Measurements from ENCODE around the gene EFNA4. TPM values are rescaled to one million over a fixed set of nuclear protein-coding genes. Genes with fewer than 3 reads are reported as not detected.

Gene EFNA4
- total and polyA plus RNA-seq, 2 of the 8 experiments (the other 6 are each of a cell fraction or from before 2014, with no cell fraction given): 21.9 to 23.9 TPM

- TF ChIP-seq ZNF274 (IDR thresholded peaks at IDR 0.05; ENCODE audit: borderline replicate concordance, extremely low read depth, low read length) (no peak), KDM1A (IDR thresholded peaks at IDR 0.05; ENCODE audit: borderline replicate concordance, low read length) (no peak)
These were observed 24.3 kb upstream of the EFNA4 start (continued) for GRCh38 chr1:155039308-155039669.

Measured in H1 (cell line).